Stimulated activated CD8-positive, alpha-beta memory T cell treated with anti-CD3 and anti-CD28 coated beads, Interleukin-4, amount 100 ng/mL, for 24 hours (primary cell): ENCODE data around the gene SACS.
A peak's percentile ranks its signal among the peaks of the same experiment; 100 is the strongest.

Experiments used
- DNase-seq: peaks from one replicate; pipeline ENCODE4 v3.0.0-alpha.2; 2020; ENCODE audit warnings: low read depth

Gene SACS, protein sequence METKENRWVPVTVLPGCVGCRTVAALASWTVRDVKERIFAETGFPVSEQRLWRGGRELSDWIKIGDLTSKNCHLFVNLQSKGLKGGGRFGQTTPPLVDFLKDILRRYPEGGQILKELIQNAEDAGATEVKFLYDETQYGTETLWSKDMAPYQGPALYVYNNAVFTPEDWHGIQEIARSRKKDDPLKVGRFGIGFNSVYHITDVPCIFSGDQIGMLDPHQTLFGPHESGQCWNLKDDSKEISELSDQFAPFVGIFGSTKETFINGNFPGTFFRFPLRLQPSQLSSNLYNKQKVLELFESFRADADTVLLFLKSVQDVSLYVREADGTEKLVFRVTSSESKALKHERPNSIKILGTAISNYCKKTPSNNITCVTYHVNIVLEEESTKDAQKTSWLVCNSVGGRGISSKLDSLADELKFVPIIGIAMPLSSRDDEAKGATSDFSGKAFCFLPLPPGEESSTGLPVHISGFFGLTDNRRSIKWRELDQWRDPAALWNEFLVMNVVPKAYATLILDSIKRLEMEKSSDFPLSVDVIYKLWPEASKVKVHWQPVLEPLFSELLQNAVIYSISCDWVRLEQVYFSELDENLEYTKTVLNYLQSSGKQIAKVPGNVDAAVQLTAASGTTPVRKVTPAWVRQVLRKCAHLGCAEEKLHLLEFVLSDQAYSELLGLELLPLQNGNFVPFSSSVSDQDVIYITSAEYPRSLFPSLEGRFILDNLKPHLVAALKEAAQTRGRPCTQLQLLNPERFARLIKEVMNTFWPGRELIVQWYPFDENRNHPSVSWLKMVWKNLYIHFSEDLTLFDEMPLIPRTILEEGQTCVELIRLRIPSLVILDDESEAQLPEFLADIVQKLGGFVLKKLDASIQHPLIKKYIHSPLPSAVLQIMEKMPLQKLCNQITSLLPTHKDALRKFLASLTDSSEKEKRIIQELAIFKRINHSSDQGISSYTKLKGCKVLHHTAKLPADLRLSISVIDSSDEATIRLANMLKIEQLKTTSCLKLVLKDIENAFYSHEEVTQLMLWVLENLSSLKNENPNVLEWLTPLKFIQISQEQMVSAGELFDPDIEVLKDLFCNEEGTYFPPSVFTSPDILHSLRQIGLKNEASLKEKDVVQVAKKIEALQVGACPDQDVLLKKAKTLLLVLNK (N-terminal part only)

DNA sequence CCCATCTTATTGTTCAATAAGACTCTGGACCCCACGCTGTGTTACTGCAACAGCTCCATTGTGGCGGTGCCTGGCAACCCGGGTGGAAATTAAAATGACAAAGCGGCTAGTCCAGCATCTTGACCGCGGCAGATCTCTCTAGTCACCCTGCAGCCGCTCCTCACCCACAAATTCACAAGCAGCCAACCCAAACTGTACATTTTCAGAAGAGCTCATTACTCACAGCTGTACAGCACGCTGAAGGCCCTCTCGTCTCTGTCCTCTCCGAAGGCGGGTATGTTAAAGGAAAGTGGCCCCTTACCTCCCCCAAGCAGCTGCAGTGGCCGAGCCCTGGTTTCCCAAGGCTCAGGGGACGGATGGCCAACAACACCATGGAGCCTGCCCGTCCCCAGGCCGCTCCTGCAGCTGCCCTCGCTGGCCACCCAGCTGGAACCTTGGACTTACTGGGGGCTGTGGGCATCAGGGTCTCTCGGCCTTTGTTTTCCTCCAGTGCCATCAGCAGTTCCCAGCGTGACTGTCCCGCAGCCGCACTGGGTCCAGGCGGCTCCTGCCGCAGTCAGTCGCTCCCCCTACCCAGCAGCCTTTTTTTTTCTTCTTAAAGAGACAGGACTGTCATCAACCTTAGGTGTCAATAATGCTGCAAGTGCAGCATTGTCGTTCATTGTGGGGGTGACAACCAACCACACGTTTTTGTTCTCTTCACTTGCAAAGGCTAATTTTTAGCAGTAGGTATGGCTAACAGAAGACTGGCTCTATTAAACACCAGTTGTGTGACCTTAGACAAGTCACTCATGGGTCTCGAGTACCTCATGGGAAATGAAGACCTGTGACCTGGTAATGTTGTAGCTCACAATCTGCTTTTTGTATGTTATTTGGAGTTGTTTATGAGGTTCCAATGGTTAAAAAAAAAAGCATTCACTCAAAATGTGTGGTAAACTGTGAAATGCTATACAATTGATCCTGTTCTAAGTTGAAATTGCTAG, at the start of gene SACS:
TSS of gene SACS (minus strand) at position 532 of the 983 bp plus-strand sequence. CDS start 22,463 bp downstream, outside the sequence.
- no peak for DNase-seq

DNA sequence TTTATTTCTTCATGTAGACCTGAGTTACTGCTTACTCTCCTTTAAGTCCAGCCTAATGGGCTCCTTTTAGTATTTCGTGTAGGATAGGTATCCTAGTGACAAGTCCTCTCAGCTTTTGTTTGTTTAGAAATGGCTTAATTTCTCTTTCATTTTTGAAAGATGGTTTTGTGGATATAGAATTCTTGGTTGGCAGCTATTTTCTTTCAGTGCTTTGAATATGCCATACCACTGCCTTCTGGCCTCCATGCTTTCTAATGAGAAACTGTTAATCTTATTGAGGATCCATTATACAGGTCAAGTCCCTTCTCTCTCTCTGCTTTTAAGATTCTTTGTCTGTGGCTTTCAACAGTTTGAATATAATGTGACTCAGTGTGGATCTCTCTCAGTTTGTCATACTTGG, 46.8 kb upstream of the SACS start:
- no peak for DNase-seq

DNA sequence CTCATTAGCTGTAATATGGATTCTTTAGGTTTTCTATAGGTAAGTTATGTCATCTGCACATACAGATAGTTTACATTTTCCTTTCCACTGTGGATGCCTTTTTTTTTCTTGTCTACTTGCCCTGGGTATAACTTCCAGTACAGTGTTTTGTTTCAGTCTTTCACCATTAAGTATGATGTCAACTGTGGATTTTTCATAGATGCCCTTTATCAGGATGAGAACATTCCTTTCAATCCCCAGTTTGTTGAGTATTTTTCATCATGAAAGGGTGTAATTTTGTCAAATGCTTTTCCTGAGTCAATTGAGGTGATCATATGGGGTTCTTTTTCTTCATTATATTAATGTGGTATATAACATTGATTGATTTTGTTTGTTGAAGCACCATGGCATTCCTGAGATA, 43.6 kb upstream of the SACS start:
- no peak for DNase-seq

DNA sequence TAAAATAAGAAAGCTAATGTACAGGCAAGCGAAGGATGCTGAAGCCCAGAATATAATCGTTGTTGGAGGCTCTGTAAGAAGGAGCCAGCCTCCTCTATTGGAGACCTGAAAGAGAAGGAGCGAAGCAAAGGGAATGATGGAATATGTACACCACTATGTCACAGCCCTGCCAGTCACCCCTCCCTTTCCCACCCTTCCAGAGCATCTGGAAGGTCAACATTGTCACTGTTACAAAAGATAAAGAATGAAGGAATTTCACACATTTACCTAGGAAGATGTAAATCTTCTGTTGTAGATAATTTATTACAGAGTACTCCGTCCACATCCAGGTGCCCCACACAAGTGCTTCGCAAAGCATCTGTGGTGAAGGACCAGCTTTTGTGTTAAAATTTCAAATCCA, 39.7 kb upstream of the SACS start:
- DNase-seq: no peak

DNA sequence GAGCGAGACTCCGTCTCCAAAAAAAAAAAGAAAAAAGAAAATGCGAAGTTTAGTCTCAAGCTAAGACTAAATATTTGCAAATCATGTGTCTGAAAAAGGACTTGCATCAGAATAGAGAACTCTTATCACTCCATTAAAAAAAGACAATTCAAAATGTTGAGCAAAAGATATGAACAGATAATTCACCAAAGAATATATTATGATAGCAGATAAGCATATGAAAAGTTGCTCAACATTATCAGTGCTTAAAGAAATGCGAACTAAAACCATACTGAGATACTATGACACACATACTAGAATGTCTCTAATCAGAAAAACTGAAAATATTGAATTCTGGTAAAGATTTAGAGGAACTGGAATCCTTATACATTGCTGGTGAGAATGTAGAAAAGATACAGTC, 38.7 kb upstream of the SACS start:
- DNase-seq: no peak

DNA sequence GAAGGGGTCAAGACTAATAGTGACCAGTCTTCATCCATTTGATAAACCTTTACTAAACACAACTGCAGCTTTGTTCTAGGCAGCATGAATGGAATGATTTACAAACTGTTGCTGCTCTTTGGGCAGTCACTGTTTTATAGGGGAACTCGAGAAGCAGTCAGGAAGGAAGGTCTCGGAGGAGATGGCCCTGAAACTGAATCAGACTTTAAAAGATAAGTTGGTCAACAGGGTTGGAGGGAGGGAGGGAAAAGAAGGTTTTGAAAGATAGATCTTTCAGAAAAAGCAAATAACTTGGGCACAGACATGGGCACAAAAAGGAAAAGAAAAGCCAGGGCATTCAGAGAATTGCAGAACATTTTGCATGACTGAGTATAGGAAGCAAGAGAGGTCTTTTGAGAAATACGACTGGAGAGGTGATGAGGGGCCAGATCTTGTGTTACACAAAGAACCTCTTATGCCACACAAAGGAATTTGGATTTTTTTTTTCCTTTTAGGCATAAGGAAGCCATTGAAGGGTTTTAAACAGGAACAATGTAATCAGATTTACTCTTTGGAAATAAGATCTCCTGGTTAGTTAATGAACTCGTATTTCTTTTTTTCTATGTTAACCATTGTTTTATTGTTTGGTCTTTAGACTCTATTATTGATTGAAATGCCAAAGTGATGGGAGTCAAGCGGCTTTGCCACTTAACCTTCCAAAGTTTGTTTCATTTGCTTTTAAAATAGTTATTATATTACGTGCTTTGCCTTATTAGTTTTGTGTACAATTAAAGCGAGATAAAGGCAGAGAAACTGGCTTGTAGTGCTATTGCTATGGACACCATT, 37.5 kb upstream of the SACS start:
- DNase-seq: no peak

DNA sequence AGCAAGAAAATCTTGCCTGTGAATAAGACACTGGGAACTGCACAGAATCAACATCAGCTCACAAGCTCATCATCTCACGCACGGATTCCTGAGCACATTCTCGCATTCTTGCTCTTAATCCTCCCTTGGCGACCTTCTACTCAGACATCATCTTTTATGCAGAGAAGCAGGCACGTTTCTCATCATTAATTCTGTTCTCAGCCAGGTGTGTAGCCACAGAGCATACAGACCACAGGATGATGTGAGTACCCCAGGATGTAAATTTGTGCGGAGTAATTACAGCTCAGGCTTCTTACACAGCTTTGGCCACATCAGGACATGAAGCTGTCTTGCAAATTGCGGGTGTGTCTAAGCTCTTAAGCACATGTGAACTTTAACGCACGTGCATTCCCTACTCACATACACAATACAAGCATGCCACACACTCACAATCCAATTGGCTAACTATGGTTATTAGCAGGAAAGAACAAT, 36.5 kb upstream of the SACS start:
- DNase-seq: no peak

DNA sequence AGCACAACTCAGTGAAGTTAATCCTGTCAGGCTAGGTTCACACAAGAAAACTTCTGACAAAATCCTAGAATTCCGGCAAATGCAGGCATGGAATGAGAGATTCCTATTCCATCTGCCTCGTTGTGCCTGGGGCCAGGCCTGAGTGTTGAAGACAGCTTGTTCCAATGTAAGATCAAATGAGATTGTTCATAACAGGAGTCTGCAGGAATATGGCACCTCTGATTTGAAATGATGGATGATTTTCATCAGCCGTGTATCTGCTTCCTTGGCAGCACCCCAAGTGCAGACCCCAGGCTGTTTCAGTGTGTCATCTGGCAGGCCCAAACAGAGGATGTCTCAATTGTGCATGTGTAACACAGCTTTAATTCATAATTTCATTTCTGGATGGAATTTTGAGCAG, 35.3 kb upstream of the SACS start:
- no peak for DNase-seq

DNA sequence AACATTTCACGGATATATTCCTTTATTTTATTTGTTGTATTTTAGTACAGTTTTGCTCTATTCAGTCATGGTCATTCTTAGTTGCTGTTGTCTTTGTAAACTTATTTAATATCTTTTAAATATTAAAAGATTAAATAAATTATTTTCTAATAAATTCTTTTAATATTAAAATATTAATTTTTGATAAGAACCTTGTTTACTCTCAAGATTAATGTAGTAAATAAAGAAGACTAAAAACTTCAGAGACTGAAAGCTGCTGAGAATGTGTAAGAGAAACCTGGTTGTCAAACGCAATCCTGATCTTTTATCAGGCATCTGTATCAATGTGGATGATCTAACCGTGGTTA, 34.4 kb upstream of the SACS start:
- DNase-seq: no peak

DNA sequence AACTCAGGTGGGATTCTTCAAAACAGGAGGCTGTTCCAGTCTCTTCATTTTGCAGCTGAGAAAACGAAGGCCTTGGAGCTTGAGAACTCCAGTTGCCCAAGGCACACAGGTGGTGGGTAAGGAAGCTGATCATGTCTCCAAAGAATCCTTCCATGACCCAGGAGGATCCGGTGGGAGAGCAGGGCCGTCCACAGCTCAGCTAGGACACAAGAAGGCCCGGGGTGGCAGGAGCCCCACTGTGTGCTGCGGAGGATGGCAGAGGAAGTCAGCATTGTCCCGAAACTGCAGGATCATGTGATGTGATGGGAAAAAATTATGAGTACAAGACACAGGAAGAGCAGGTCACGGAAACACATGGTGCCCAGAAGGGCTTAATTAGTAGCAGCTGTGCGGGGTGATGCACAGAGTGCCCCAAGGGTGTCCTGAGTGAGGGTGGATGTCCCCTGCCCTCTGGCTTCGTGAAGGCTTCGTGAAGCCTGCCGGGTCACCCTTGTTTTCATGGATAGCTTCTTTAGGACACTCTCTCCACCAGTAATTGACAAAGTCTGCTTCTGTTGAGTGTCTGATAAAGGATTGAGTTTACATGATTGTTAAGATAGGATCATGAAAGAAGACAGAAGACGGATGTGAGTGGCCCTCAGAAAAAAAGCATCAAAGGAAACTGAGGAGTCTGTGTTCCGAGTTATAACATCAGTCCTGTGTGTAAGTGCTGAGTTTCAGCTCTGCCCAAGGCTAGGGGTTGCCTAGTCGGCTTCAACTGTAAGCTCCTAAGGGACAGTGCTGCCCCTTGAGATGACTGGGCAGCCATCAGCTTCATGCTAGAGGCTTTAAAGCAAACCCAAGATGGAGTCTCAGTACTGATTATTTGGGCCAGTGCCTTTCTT, 33.8 kb upstream of the SACS start:
- no peak for DNase-seq

DNA sequence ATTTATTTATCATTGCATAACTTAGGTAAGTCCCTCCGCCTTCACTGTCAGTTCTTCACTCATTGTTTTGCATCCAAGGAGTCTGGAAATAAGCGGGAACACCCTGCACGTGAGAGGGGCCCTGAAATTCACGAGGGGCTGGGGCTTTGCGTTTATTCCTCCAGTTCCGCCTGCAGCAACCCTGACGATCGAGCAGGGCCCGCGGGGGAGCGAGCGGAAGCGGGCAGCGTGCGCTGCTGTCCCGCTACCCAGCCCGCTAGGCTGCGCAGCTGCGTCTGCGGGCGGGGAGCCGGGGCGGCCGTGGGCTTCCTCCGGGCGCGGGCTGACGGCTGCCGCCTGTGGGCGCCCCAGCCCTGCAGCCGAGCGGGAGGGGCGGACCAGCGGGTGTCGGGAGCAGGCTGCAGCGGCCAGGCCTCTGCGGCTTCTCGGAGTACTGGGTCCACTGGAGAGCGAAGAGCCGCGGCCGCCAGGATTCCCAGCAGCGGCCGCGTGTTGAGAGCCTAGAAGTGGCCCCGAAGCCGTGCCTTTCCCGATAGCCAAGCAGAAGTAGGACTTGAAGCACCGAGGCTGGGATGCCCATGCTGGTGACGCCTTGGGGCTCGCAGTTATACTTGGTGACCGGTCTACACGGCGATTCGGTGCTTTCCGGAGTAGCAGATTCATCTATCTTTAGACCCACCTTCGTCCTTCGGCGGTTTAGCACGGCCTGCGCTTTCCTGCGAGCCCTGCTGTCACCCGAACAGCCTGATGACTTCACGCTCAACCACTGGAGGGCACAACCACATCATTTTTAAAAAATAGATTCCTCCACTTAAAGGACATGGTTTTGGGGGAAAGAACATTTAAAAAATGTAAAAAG, 32.9 kb upstream of the SACS start:
- DNase-seq: peak; percentile 51

DNA sequence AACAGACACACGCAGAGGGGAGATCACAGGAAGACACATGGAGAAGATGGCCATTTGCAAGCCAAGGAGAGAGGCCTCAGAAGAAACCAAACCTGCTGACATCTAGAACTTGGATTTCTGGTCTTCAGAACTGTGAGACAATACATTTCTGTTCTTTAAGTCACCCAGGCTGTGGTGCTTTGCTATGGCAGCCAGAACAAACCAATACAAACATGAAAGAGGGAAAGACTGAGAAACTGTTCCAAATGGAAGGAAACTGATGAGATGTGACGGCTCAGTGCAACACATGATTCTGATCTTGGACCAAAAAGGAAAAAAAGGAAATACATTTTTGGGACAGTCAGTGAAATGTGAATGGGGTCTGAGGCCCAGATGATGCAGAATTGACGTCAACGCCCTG, 30.2 kb upstream of the SACS start:
- DNase-seq: no peak

DNA sequence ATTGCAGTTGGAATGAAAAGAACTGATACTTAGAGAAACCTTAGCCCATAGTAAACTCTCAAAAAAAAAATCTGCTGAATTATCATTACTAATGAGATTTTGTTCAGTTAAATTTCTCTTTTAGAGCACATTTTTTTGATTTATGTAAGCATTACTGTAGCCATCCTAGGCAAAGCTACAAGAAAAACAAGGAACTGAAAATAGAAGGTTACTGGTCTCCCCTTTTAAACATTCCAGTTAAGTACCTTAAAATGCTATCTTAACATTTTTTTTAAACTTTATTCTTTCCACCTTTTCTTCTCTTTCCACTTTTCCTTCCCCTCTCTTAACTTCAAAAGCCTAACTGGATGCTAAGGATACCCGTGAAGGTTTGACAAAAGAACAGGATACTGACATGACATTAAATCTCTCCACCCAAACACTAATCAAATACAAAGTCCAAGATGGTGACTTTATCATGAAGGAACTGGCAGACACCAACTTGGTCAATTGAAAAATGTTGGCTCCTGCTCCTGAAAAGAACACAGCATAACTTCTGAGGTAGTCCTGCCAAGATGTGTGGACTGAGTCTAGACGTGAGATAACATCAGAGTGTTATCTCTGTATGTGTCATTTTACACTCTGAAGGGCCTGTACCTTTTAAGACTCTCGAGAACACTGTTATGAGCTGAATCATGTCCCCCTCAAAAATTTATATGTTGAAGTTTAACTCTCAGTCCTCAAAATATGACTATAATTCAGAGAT, 29.5 kb upstream of the SACS start:
- no peak for DNase-seq

DNA sequence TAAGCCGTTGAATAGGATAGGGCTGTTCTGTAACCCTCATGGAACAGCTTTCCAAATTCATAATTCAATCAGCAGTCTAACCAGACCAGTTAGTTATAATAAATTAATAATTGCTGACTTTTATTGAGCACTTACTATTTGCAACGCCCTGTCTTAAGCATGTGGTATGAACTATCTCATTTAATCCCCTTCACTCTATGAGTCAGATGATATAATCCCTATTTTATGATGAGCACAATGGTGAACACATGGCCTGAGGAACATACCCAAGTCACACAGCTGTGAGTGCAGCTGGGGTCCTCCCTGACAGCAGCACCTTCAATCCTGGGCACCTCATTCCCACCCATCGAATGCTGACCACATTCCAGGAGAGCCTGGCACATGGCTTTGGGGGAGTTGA, 28.0 kb upstream of the SACS start:
- DNase-seq: no peak

DNA sequence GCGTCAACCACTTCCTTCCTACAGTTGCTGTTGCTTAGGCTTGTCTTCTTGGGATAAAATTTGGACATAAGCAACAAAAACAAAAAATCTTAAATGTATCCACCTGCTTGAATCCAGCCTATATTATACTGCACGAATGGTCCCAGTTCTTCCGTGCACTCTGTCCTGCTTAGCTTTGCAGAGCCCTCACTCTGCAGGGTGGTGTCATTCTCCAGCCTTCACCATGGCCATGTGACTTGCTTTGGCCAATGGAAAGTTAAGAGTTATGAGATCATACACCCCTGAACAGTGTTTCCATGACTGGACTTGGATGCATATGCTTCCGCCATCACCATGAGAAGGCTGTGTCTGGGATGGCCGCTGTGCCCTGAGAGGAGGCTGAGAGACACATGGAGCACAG, 27.4 kb upstream of the SACS start:
- no peak for DNase-seq

DNA sequence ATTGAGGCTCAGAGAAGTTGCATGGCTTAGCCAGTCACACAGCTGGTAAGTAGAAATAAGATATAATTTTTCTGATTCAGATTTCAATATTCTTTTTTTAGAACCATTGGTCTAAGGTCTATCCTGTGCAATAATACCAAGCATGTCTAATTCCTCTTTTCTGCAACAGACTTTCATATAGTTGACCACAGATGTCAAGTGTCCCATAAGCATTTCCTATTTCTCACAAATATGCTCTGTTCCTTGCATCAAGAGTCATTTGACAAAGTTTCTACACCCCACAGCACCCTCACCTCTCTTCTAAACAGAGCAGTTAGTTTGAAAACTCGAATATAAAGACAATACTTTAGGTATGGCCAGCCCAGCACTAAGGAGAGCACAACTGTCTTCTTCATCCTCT, 26.8 kb upstream of the SACS start:
- DNase-seq: no peak

DNA sequence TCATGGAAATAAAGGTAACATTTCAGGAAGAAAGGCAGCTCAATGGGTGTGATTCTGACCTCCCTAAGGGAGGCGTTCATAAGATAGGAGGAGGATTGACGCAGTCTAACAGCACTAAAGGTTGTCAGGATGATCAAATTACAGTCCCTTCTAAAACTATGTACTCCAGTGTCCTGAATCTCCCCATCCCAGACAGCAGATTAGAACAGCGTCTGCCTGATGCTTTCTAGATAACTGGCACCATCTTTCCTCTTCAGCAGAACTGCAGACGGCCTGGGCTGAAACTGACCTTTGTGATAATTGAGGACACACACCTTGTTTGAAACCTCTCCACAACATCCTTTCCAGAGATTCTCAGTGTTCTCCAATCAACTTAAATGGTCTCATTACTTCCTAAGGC, 25.5 kb upstream of the SACS start:
- no peak for DNase-seq
